K562 (cell line): ENCODE results near the gene RHBDF2. TPM values are rescaled to one million over a fixed set of nuclear protein-coding genes. Genes with fewer than 3 reads are reported as not detected.

ENCODE experiments used
- ATAC-seq: fragments of 200-7000 bp; cut with Tn5 transposase; 3 replicates; pipeline ENCODE4 v1.9.1; 2020; ENCODE audit warnings: moderate library complexity
- BruUV-seq: library from RNA; stranded (reverse); fragments of 400-500 nt; replicated peaks from 2 replicates; lab custom pipeline; 2021; lab: Mats Ljungman, UMichigan
- CTCF ChIA-PET: fragments of 300-600 bp; formaldehyde crosslinking; extraction: SDS; loops from one replicate; lab custom pipeline; 2021; ENCODE audit warnings: low intra/inter-chr PET ratio; lab: Yijun Ruan, JAX
- POLR2A ChIA-PET: fragments of 300-600, 350-650 bp; sonication (Branson Sonifier 250); formaldehyde crosslinking; extraction: SDS; loops from one replicate; lab custom pipeline; 2021; ENCODE audit warnings: antibody characterized with exemption, inconsistent platforms; lab: Yijun Ruan, JAX
- DNase-seq, 4 experiments: peaks; one replicate each; pipeline versions ENCODE4 v3.0.0 to v3.0.0-alpha.2; 2011 to 2018; ENCODE audit warnings: low spot score in 3 of 4, mixed read lengths in 3 of 4; ENCODE audit errors: extremely low read depth in 1 of 4
- FAIRE-seq: peaks from 2 replicates; lab custom pipeline; 2011; peaks lifted over from hg19 to GRCh38; lab: Jason Lieb, UNC
- H2AFZ ChIP-seq: 2 replicates; pipeline ENCODE4 v1.6.0; 2011; ENCODE audit warnings: low read depth, low read length, control low read depth, inconsistent platforms
- H3K27ac ChIP-seq: fragments of 200-600 bp; 3 replicates; pipeline ENCODE4 v1.8.0; 2011; ENCODE audit warnings: low read depth, mild to moderate bottlenecking, control low read depth, inconsistent platforms, low read length, moderate library complexity, mixed read lengths; ENCODE audit errors: extremely low read depth
- H3K27me3 ChIP-seq, 2 experiments: fragments of 300-600 bp in 1 of 2; 2 replicates in 1 of 2; 3 replicates in 1 of 2; pipeline versions ENCODE4 v1.6.0 to v1.8.0; 2011; ENCODE audit warnings: inconsistent platforms in 2 of 2, low read length in 2 of 2, mild to moderate bottlenecking in 1 of 2, mixed read lengths in 1 of 2, moderate library complexity in 1 of 2; ENCODE audit not compliant: control insufficient read depth in 2 of 2, insufficient read depth in 2 of 2
- H3K36me3 ChIP-seq: fragments of 300-600 bp; 3 replicates; pipeline ENCODE4 v1.8.0; 2011; ENCODE audit warnings: mild to moderate bottlenecking, low read length, inconsistent platforms; ENCODE audit not compliant: control insufficient read depth, insufficient read depth
- H3K4me1 ChIP-seq, 2 experiments: fragments of 200-600 bp in 1 of 2; replicated peaks in 1 of 2; 2 replicates in 1 of 2; 3 replicates in 1 of 2; pipeline versions ENCODE4 v1.5.1 to v1.8.0; 2011; ENCODE audit warnings: inconsistent platforms in 2 of 2, low read length in 2 of 2, mild to moderate bottlenecking in 1 of 2, mixed read lengths in 1 of 2, moderate library complexity in 1 of 2; ENCODE audit not compliant: control insufficient read depth in 2 of 2, insufficient read depth in 2 of 2
- H3K4me2 ChIP-seq: 2 replicates; pipeline ENCODE4 v1.6.1; 2011; ENCODE audit warnings: low read length, control low read depth, inconsistent platforms, mixed read lengths; ENCODE audit not compliant: insufficient read depth
- H3K4me3 ChIP-seq: fragments of 200-600 bp; sonication (generic), shearing (Covaris generic); 2 replicates; pipeline ENCODE4 v1.5.1; 2016; ENCODE audit warnings: control low read depth, inconsistent platforms
- H3K79me2 ChIP-seq: fragments of 200-600 bp; 3 replicates; pipeline ENCODE4 v1.8.0; 2011; ENCODE audit warnings: low read length, inconsistent platforms; ENCODE audit not compliant: control insufficient read depth, insufficient read depth
- H3K9ac ChIP-seq, 2 experiments: 2 replicates each; pipeline versions ENCODE4 v1.6.0 to v1.6.1; 2011; ENCODE audit warnings: low read depth in 2 of 2, low read length in 2 of 2, control low read depth in 1 of 2, inconsistent platforms in 1 of 2, mild to moderate bottlenecking in 1 of 2, mixed read lengths in 1 of 2; ENCODE audit not compliant: insufficient read depth in 1 of 2
- H3K9me1 ChIP-seq: one replicate; pipeline ENCODE4 v1.6.0; 2011; ENCODE audit warnings: inconsistent platforms, mild to moderate bottlenecking, low read length, moderate library complexity; ENCODE audit not compliant: control insufficient read depth, insufficient read depth
- H3K9me3 ChIP-seq: replicated peaks from 2 replicates; pipeline ENCODE4 v1.5.1; 2011; ENCODE audit warnings: low read depth, low read length, inconsistent platforms; ENCODE audit not compliant: control insufficient read depth, insufficient read depth
- H4K20me1 ChIP-seq: replicated peaks from 2 replicates; pipeline ENCODE4 v1.6.1; 2011; ENCODE audit warnings: low read length, inconsistent platforms, mixed read lengths; ENCODE audit not compliant: control insufficient read depth, insufficient read depth
- MEF2D ChIP-seq: conservative IDR thresholded peaks from 2 replicates; pipeline ENCODE4 v1.6.1; 2016; ENCODE audit warnings: low read depth, missing genetic modification characterization, missing compliant biosample characterization
- WGBS: fragments of 100-300 bp; shearing (Covaris generic); methylation state at CpG from one replicate; pipeline ENCODE4 v1.1.6; 2016; ENCODE audit warnings: low coverage, mixed read lengths; ENCODE audit not compliant: insufficient coverage; ENCODE audit errors: missing lambda C conversion rate; 5-methylcytosine and 5-hydroxymethylcytosine counted together
- in situ Hi-C: fragments of 300-500 bp; cut with MboI; formaldehyde crosslinking; loops from 4 replicates; pipeline ENCODE4 v1.15.0; 2018; ENCODE audit warnings: inconsistent platforms, mixed read lengths
- intact Hi-C: fragments of 100-400 bp; cut with micrococcal nuclease; formaldehyde crosslinking; loops from 2 replicates; pipeline ENCODE4 v1.14.2; 2022
- polyA plus RNA-seq, 8 experiments: library from polyadenylated mRNA; depleted of rRNA in 4 of 8; stranded (reverse) in 5 of 8; unstranded in 3 of 8; fragments of >200 nt; fragmentation: Nextera tagmentation in 2 of 8; fragmentation: Illumina TruSeq in 1 of 8; extraction: Ambion mirVana in 2 of 8; extraction: Trizol in 1 of 8; gene quantifications; 2 replicates each; pipeline versions ENCODE4 v1.2.1 to v1.2.3, GENCODE V29; 2011 to 2014; ENCODE audit warnings: inconsistent platforms in 1 of 8, missing spikeins in 1 of 8
- total RNA-seq, 7 experiments: library from RNA; depleted of rRNA in 6 of 7; stranded (reverse); fragments of >200 nt in 6 of 7; fragmentation: Illumina TruSeq in 2 of 7; extraction: Trizol in 2 of 7; gene quantifications; 2 replicates each; pipeline versions ENCODE4 v1.2.1 to v1.2.3, GENCODE V29; 2011 to 2021; ENCODE audit warnings: low replicate concordance in 1 of 7
- TF ChIP-seq, protein P1 (sequence below): sonication (generic); formaldehyde crosslinking; IDR thresholded peaks from 2 replicates; pipeline ENCODE4 v1.8.1; 2023; ENCODE audit warnings: mild to moderate bottlenecking, missing genetic modification reagents

RHBDF2 gene
- total and polyA plus RNA-seq, 9 of the 15 experiments (the other 6 are each of a cell fraction or from before 2014, with no cell fraction given): 0.04 to 2.8 (median 1.1) TPM

DNA sequence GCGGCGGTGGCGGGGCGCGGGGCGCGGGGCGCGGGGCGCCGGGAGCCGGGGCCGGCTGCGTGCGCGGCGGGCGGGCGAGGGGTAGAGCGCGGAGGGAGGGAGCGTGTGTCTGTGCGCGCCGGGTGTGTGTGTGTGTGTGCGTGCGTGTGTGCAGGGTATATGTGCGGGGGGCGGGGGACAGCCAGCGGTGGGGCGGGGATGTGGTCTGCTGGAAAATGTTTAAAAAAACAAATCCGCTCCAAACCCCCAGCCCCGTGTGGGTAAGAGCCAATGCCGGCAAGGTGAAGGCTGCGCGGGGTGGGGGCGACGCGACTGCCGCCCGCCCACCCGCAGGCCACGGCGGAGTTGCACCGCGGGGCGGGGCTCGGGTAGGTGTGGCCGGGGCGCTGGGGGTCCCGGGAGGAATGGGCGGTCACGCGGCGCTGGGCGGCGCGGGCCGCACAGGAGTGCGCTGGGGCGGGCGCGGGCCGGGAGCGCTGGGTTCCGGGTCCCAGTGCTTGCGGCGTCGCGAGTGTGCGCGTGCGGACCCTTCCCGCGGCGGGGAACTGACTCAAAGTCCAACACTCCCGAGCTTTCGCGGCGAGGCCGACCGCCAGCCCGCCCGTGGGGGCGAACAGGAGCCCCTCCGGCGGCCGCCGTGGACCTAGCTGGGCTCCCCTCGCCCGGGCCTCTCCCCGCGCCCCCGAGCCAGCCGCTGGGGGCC, 36.5 kb upstream of the RHBDF2 start, which contains the start of gene CYGB:
TSS of gene CYGB (minus strand) at position 132 of the 703 bp plus-strand sequence. CDS start 167 bp downstream, outside the sequence.
- CTCF ChIA-PET: no interaction called here
- intact Hi-C loops: no loop called here

More for the DNA sequence above, 36.5 kb upstream of the RHBDF2 start, which contains the start of gene CYGB:
- in situ Hi-C loops: no loop called here
- BruUV-seq: no TSS peak
- H3K9me1 ChIP-seq: no peaks in the 10 kb centered on the region
- no peak for ATAC-seq
- no peak within 1 kb of the TSS for H3K4me2 ChIP-seq
- H2AFZ ChIP-seq: no peak within 1 kb of the TSS
- no peaks in the 10 kb centered on the region for H3K9me3 ChIP-seq
- POLR2A ChIA-PET: no interaction called here
- no peak for FAIRE-seq
- H3K9ac ChIP-seq: peak within 1 kb of the TSS in 1 of 2 experiments; percentile 71; a peak in 1 of 4 replicates
- H3K79me2 ChIP-seq: no peaks in the 10 kb centered on the region
- H3K36me3 ChIP-seq: no peaks in the 10 kb centered on the region
- no peak for DNase-seq
- no peak within 1 kb of the TSS for H3K4me3 ChIP-seq
- no peaks in the 10 kb centered on the region for H3K27me3 ChIP-seq
- no peaks in the 10 kb centered on the region for H4K20me1 ChIP-seq
- no peak for TF ChIP-seq MEF2D
- TF ChIP-seq, protein P1, sequence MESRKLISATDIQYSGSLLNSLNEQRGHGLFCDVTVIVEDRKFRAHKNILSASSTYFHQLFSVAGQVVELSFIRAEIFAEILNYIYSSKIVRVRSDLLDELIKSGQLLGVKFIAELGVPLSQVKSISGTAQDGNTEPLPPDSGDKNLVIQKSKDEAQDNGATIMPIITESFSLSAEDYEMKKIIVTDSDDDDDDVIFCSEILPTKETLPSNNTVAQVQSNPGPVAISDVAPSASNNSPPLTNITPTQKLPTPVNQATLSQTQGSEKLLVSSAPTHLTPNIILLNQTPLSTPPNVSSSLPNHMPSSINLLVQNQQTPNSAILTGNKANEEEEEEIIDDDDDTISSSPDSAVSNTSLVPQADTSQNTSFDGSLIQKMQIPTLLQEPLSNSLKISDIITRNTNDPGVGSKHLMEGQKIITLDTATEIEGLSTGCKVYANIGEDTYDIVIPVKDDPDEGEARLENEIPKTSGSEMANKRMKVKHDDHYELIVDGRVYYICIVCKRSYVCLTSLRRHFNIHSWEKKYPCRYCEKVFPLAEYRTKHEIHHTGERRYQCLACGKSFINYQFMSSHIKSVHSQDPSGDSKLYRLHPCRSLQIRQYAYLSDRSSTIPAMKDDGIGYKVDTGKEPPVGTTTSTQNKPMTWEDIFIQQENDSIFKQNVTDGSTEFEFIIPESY: 0 out of 2 replicates have a peak, but pooled peaks have one; percentile 32
- 79% methylated on average over 6 of the region's 95 CpGs for WGBS
- no peak within 1 kb of the TSS for H3K27ac ChIP-seq
- peaks cover 11 to 46% of the 10 kb centered on the region in 2 experiments; a peak in 4 of 5 replicates for H3K4me1 ChIP-seq
